Ishikawa (cell line): ENCODE data around the gene DHRS12.

Experiments
- CEBPB ChIP-seq: IDR thresholded peaks from 2 replicates; pipeline ENCODE4 v1.6.1; 2012
- CREB1 ChIP-seq: IDR thresholded peaks from 2 replicates; pipeline ENCODE4 v1.6.1; 2012; ENCODE audit warnings: low read depth
- EGR1 ChIP-seq: IDR thresholded peaks from 2 replicates; pipeline ENCODE4 v1.6.1; 2012
- EP300 ChIP-seq: IDR thresholded peaks from 2 replicates; pipeline ENCODE4 v1.6.1; 2012; ENCODE audit warnings: borderline replicate concordance
- FOXM1 ChIP-seq: IDR thresholded peaks from 2 replicates; pipeline ENCODE4 v1.6.1; 2012; ENCODE audit warnings: low read depth, borderline replicate concordance
- MAX ChIP-seq: IDR thresholded peaks from 2 replicates; pipeline ENCODE4 v1.6.1; 2012
- NFIC ChIP-seq: IDR thresholded peaks from 2 replicates; pipeline ENCODE4 v1.6.1; 2012
- RAD21 ChIP-seq: IDR thresholded peaks from 2 replicates; pipeline ENCODE4 v1.6.1; 2012; ENCODE audit warnings: low read depth
- REST ChIP-seq: IDR thresholded peaks from 2 replicates; pipeline ENCODE4 v1.6.1; 2012; ENCODE audit warnings: low read depth, mild to moderate bottlenecking
- TAF1 ChIP-seq: IDR thresholded peaks from 2 replicates; pipeline ENCODE4 v1.6.1; 2012; ENCODE audit warnings: low read depth, mild to moderate bottlenecking
- TCF12 ChIP-seq: IDR thresholded peaks from 2 replicates; pipeline ENCODE4 v1.6.1; 2012; ENCODE audit warnings: low read depth
- TEAD4 ChIP-seq: IDR thresholded peaks from 2 replicates; pipeline ENCODE4 v1.6.1; 2012
- YY1 ChIP-seq: IDR thresholded peaks from 2 replicates; pipeline ENCODE4 v1.6.1; 2012; ENCODE audit warnings: low read depth
- ZBTB7A ChIP-seq: IDR thresholded peaks from 2 replicates; pipeline ENCODE4 v1.6.1; 2012; ENCODE audit warnings: low read depth
- TF ChIP-seq, protein P1 (sequence below): IDR thresholded peaks from 2 replicates; pipeline ENCODE4 v1.6.1; 2012

Gene DHRS12

DNA sequence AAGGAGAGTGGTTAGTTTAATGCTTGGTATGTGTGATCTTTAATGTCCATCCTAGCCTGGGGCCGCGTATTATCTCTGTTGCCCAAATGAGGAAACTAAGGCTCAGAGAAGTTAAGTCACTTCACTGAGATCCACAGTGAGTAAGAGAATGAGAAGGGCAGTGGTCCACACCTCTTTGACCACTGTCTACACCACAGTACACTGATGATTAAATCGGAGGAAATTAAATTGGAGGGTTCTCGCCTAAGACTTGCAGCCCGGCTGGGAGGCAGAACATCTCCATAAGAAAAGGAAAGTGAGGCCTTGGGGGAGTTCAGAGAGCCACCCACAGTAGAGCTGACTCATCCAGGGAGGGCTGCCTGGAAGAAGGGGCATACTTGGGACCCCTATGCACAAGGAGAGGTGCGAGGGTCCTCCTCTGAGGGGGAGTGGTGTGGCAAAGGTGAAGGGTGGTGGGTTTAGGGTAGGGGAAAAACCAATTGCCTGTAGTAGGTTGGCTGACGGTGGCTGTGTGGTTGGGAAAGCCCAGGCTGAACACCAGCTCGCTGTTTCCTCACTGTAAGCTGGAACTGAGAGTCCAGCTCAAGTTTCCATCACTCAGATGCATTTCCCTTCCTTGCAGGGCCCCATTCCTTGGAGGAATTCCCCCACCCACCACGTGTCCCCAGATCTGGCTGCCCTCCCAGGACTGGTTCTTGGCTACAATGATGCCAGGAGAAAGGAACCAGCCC, 15.0 kb upstream of the DHRS12 start:
- no peak for TF ChIP-seq EGR1
- TF ChIP-seq CREB1: no peak
- TF ChIP-seq YY1: no peak

- no peak for TF ChIP-seq FOXM1
- TF ChIP-seq RAD21: no peak
Observed at GRCh38 chr13:51818276-51818675, 14.3 kb upstream of the DHRS12 start.

- TF ChIP-seq NFIC (no peak), TCF12 (no peak), RAD21 (no peak), MAX (no peak), TAF1 (no peak), TEAD4 (no peak)
- TF ChIP-seq, protein P1, sequence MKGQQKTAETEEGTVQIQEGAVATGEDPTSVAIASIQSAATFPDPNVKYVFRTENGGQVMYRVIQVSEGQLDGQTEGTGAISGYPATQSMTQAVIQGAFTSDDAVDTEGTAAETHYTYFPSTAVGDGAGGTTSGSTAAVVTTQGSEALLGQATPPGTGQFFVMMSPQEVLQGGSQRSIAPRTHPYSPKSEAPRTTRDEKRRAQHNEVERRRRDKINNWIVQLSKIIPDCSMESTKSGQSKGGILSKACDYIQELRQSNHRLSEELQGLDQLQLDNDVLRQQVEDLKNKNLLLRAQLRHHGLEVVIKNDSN: no peak
Observed at GRCh38 chr13:51817717-51818116, 13.8 kb upstream of the DHRS12 start.

DNA sequence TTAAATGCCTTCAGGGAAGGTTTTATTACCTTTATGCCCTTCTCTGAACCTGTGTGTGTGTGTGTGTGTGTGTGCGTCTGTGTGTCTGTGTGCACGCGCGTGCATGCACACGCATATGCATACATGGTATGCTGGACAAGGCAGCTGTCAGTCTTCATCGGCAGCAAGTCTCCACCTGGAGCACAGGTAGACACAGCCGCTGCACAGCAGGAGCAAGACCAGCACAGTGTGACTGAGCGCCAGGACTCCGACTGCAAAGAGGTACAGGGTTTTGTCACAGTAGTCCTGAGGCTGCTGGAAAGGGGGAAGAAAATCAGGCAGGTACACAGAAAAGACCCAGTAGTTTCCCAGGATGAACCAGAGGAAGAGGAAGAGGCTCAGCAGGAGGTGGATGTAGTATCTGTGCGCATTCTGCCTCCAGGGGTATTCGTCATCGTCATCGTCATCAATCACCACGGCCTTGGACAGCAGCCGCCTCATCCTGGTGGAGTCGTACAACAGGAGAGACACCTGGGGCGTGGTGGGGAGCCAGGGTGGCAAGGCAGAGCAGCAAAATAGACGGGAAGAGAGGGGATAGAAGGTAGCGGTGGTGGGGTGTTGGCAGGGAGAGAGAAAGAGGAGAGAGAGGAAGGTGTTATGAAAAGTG, 12.8 kb upstream of the DHRS12 start:
- no peak for TF ChIP-seq CEBPB
- no peak for TF ChIP-seq TAF1
- TF ChIP-seq FOXM1: no peak
- TF ChIP-seq ZBTB7A: no peak
- TF ChIP-seq EP300: no peak
- TF ChIP-seq RAD21: no peak
- no peak for TF ChIP-seq TEAD4
- TF ChIP-seq EGR1: no peak

DNA sequence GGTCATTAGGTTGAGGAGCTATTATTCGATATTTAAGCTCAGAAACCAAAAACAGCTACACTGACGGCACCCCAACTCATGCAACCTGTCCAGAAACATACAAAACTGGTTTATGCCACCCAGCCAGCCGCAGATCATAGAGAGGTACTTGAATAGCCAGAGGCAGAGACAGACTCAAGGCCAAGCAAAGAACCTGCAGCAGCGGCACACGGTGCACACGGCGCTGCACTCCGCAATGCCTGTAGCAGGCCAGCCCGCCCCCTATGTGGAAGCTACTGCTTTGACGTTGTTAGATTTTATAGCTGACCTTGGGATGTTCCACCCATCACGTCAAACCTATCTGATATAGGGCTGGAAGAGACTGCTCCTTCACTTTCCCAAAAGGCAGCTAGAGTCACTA, 11.9 kb upstream of the DHRS12 start:
- no peak for TF ChIP-seq REST
- no peak for TF ChIP-seq RAD21
- no peak for TF ChIP-seq NFIC
- no peak for TF ChIP-seq MAX
- no peak for TF ChIP-seq EP300
- no peak for TF ChIP-seq FOXM1
- TF ChIP-seq, protein P1: no peak
- no peak for TF ChIP-seq EGR1
- TF ChIP-seq CEBPB: no peak
- TF ChIP-seq YY1: no peak
- TF ChIP-seq TCF12: no peak
- TF ChIP-seq TEAD4: no peak
- TF ChIP-seq ZBTB7A: no peak
- no peak for TF ChIP-seq CREB1
- TF ChIP-seq TAF1: no peak

GRCh38 chr13:51814825-51815650, 11.1 kb upstream of the DHRS12 start:
- TF ChIP-seq RAD21 (peak; percentile 86), EGR1 (no peak)

- no peak for TF ChIP-seq FOXM1
Observed at GRCh38 chr13:51814071-51814470, 10.1 kb upstream of the DHRS12 start.

DNA sequence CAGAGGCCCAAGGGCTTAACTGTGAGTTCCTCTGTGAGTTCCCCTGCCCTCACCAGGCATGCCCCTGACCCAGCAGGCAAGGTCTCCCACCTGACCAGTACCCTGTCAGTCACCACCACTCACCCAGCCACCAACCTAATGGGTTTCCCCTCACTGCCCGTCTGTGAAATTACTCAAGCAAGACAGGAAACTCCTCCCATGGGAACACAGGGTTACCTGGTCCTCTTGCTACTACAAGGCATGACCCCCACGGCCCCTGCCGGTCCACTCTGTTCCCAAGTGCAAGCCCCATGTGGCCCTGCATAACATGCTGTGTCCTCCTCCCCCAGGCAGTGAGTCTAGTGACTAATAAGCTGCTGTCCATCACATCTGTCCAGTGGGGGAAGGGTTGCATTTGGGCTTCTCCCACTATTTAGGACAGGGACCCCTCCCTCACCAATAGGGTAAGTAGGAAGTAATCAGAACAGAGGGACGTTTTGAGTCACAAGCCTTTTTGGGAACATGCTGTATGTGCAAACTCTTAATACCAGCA, 8.0 kb upstream of the DHRS12 start:
- TF ChIP-seq EP300 (no peak), TCF12 (no peak), CREB1 (no peak), EGR1 (no peak), YY1 (no peak), FOXM1 (no peak), REST (no peak), CEBPB (no peak), TEAD4 (no peak), NFIC (no peak), MAX (no peak), TAF1 (no peak), ZBTB7A (no peak)
- TF ChIP-seq, protein P1: no peak
